GM23338 (cell line): ENCODE measurements around the gene ZNF446. TPM values are rescaled to one million over a fixed set of nuclear protein-coding genes. Genes with fewer than 3 reads are reported as not detected.

Source experiments
- ATAC-seq: fragments of 200-7000 bp; cut with Tn5 transposase; 3 replicates; pipeline ENCODE4 v1.9.1; 2020
- DNase-seq: peaks from one replicate; pipeline ENCODE4 v3.0.0-alpha.2; 2015; ENCODE audit warnings: low spot score
- H2AFZ ChIP-seq: fragments of 200-600 bp; sonication (generic); 2 replicates; pipeline ENCODE4 v1.8.0; 2016; ENCODE audit warnings: antibody characterized with exemption, mild to moderate bottlenecking, moderate library complexity
- H3F3A ChIP-seq: fragments of 200-600 bp; sonication (generic); replicated peaks from 2 replicates; pipeline ENCODE4 v1.8.0; 2017; ENCODE audit warnings: antibody characterized with exemption, mixed run types, low read depth
- H3K27ac ChIP-seq: fragments of 200-600 bp; sonication (generic); 2 replicates; pipeline ENCODE4 v1.6.1; 2016; ENCODE audit warnings: low read depth
- H3K27me3 ChIP-seq: fragments of 200-600 bp; sonication (generic); 2 replicates; pipeline ENCODE4 v1.8.0; 2016; ENCODE audit warnings: mild to moderate bottlenecking, mixed run types, moderate library complexity; ENCODE audit not compliant: insufficient read depth
- H3K36me3 ChIP-seq: fragments of 200-600 bp; sonication (generic); 2 replicates; pipeline ENCODE4 v1.8.0; 2016; ENCODE audit warnings: mild to moderate bottlenecking; ENCODE audit not compliant: insufficient read depth
- H3K4me1 ChIP-seq: fragments of 200-600 bp; sonication (generic); 2 replicates; pipeline ENCODE4 v1.8.0; 2016; ENCODE audit warnings: mild to moderate bottlenecking, moderate library complexity; ENCODE audit not compliant: insufficient read depth
- H3K4me2 ChIP-seq: fragments of 200-600 bp; sonication (generic); 2 replicates; pipeline ENCODE4 v1.7.1; 2017; ENCODE audit warnings: mixed run types
- H3K4me3 ChIP-seq: fragments of 200-600 bp; sonication (generic); 2 replicates; pipeline ENCODE4 v1.6.1; 2016; ENCODE audit warnings: mixed run types
- H3K79me2 ChIP-seq: fragments of 200-600 bp; sonication (generic); replicated peaks from 2 replicates; pipeline ENCODE4 v1.8.0; 2017; ENCODE audit warnings: mild to moderate bottlenecking; ENCODE audit not compliant: insufficient read depth
- H3K9me2 ChIP-seq: fragments of 200-600 bp; sonication (generic); 2 replicates; pipeline ENCODE4 v1.8.0; 2017; ENCODE audit not compliant: insufficient read depth
- H4K20me1 ChIP-seq: fragments of 200-600 bp; sonication (generic); replicated peaks from 2 replicates; pipeline ENCODE4 v1.8.0; 2017; ENCODE audit warnings: mild to moderate bottlenecking; ENCODE audit not compliant: insufficient read depth
- H3K27ac Mint-ChIP-seq: 2 replicates; pipeline ENCODE4 v1.8.0; 2020; ENCODE audit warnings: inconsistent platforms, mild to moderate bottlenecking, moderate library complexity, mixed read lengths
- H3K27me3 Mint-ChIP-seq: 3 replicates; pipeline ENCODE4 v1.8.0; 2022; ENCODE audit warnings: low read depth, mild to moderate bottlenecking, moderate library complexity, mixed read lengths, inconsistent platforms; ENCODE audit not compliant: insufficient read depth, poor library complexity
- H3K36me3 Mint-ChIP-seq: 3 replicates; pipeline ENCODE4 v1.8.0; 2021; ENCODE audit warnings: low read depth, mild to moderate bottlenecking, inconsistent platforms, moderate library complexity, mixed read lengths
- H3K4me1 Mint-ChIP-seq: 3 replicates; pipeline ENCODE4 v1.8.0; 2020; ENCODE audit warnings: mild to moderate bottlenecking, inconsistent platforms, mixed read lengths
- H3K4me3 Mint-ChIP-seq: 3 replicates; pipeline ENCODE4 v1.8.0; 2021; ENCODE audit warnings: moderate library complexity, mild to moderate bottlenecking, inconsistent platforms, mixed read lengths
- H3K9me3 Mint-ChIP-seq: 3 replicates; pipeline ENCODE4 v1.8.0; 2020; ENCODE audit warnings: moderate library complexity, mild to moderate bottlenecking, inconsistent platforms, mixed read lengths
- CREB1 ChIP-seq: fragments of 250-450 bp; sonication (Bioruptor Pico); IDR thresholded peaks from 2 replicates; pipeline ENCODE4 v1.5.0; 2020; ENCODE audit warnings: low read depth, mild to moderate bottlenecking, moderate library complexity
- CTCF ChIP-seq, 2 experiments: fragments of 200-600 bp in 1 of 2; sonication (generic) in 1 of 2; conservative IDR thresholded peaks; 2 replicates each; pipeline versions ENCODE4 v1.5.1 to v1.6.1; 2016 to 2017; ENCODE audit warnings: antibody characterized with exemption in 2 of 2, low read depth in 2 of 2, mild to moderate bottlenecking in 2 of 2, moderate library complexity in 1 of 2
- ETS1 ChIP-seq: IDR thresholded peaks from 2 replicates; pipeline ENCODE4 v1.6.1; 2016; ENCODE audit warnings: antibody characterized with exemption
- EZH2 ChIP-seq: fragments of 200-600 bp; sonication (generic); IDR thresholded peaks from one replicate; pipeline ENCODE4 v1.8.0; 2017; ENCODE audit warnings: antibody characterized with exemption, mild to moderate bottlenecking, low read depth; ENCODE audit not compliant: unreplicated experiment
- EZH2phosphoT487 ChIP-seq: fragments of 200-600 bp; sonication (generic); IDR thresholded peaks from one replicate; pipeline ENCODE4 v1.8.1; 2018; ENCODE audit warnings: antibody characterized with exemption; ENCODE audit not compliant: unreplicated experiment
- JUNB ChIP-seq: IDR thresholded peaks from one replicate; pipeline ENCODE4 v1.6.1; 2016; ENCODE audit warnings: antibody characterized with exemption; ENCODE audit not compliant: unreplicated experiment
- POLR2AphosphoS5 ChIP-seq: IDR thresholded peaks from 2 replicates; pipeline ENCODE4 v1.6.1; 2016; ENCODE audit warnings: antibody characterized with exemption, low read depth
- REST ChIP-seq: IDR thresholded peaks from one replicate; pipeline ENCODE4 v1.6.1; 2018; ENCODE audit warnings: antibody characterized with exemption; ENCODE audit not compliant: unreplicated experiment
- ZNF114 ChIP-seq: fragments of 250-450 bp; sonication (Bioruptor Pico); IDR thresholded peaks from 2 replicates; pipeline ENCODE4 v1.5.0; 2020; ENCODE audit warnings: mild to moderate bottlenecking, moderate library complexity
- ZNF331 ChIP-seq: fragments of 250-450 bp; sonication (Bioruptor Pico); IDR thresholded peaks from 2 replicates; pipeline ENCODE4 v1.5.0; 2020; ENCODE audit warnings: low read depth, mild to moderate bottlenecking, moderate library complexity
- polyA plus RNA-seq: library from polyadenylated mRNA; unstranded; fragments of >200 nt; fragmentation: Nextera tagmentation; extraction: Ambion mirVana; gene quantifications from 2 replicates; pipeline ENCODE4 v1.2.1, GENCODE V29; 2016
- total RNA-seq: library from RNA; depleted of rRNA; stranded (reverse); fragments of >200 nt; shearing (Covaris generic); gene quantifications from 2 replicates; pipeline ENCODE4 v1.2.3, GENCODE V29; 2014

ZNF446 gene
- total and polyA plus RNA-seq, 2 experiments from 2014 or later: 2.1 to 5.6 TPM

- TF ChIP-seq EZH2phosphoT487 (no peak), CTCF (conservative IDR thresholded peaks at IDR 0.05; ENCODE audit: low read depth in 2 of 2) (no peak), POLR2AphosphoS5 (no peak), REST (no peak), EZH2 (no peak), ZNF114 (CRISPR knock-in tag) (no peak), ZNF331 (CRISPR knock-in tag) (no peak), JUNB (no peak), ETS1 (no peak)
These were observed 9.9 kb upstream of the ZNF446 start (continued) for GRCh38 chr19:58466089-58466759.

- Histone ChIP-seq H3K27me3 (peaks cover 11% of the 10 kb centered on the region), H3K4me2 (peak within 1 kb of the TSS; percentile 84), H3K4me3 (peak within 1 kb of the TSS; percentile 83), H4K20me1 (no peaks in the 10 kb centered on the region), H3K36me3 (no peaks in the 10 kb centered on the region), H2AFZ (peak within 1 kb of the TSS; percentile 99), H3K79me2 (no peaks in the 10 kb centered on the region), H3K9me2 (no peaks in the 10 kb centered on the region), H3K27ac (no peak within 1 kb of the TSS), H3F3A (peaks cover 4% of the 10 kb centered on the region), H3K4me1 (peaks cover 4% of the 10 kb centered on the region)
- ATAC-seq (peak; percentile 93), DNase-seq (peak; percentile 100)
- TF ChIP-seq ETS1: peak; percentile 78
- no peak for TF ChIP-seq ZNF331 (CRISPR knock-in tag)
- peak; percentile 81 for TF ChIP-seq CREB1 (CRISPR knock-in tag)
- peak; percentile 51; the same call in 1 of the 2 replicates for TF ChIP-seq POLR2AphosphoS5
- peak in 1 of 2 experiments; percentile 13; a peak in 1 of 4 replicates for TF ChIP-seq CTCF (conservative IDR thresholded peaks at IDR 0.05; ENCODE audit: low read depth in 2 of 2)
- Mint-ChIP-seq H3K4me3 (peak within 1 kb of the TSS; percentile 71), H3K27me3 (peaks cover 12% of the 10 kb centered on the region), H3K4me1 (peaks cover 16% of the 10 kb centered on the region; the same call in 2 of the 3 replicates), H3K27ac (no peak within 1 kb of the TSS), H3K36me3 (peaks cover 8% of the 10 kb centered on the region; the same call in 2 of the 3 replicates), H3K9me3 (no peaks in the 10 kb centered on the region)
These were observed 9.2 kb upstream of the ZNF446 start, which contains the start of gene ZNF324 for GRCh38 chr19:58466760-58467589. Gene ZNF324 (plus strand): TSS chr19:58467080. CDS start chr19:58469186, 2,106 bp downstream.
